GM12878 (cell line): ENCODE results near the gene EXOC3L1.

ENCODE experiments used
- ATF7 ChIP-seq: fragments of 450-650 bp; IDR thresholded peaks from 2 replicates; pipeline ENCODE4 v1.6.1; 2016; ENCODE audit warnings: low read depth, mild to moderate bottlenecking
- CREM ChIP-seq: IDR thresholded peaks from 2 replicates; pipeline ENCODE4 v1.6.1; 2014; ENCODE audit warnings: antibody characterized with exemption, low read depth
- FOXM1 ChIP-seq: IDR thresholded peaks from 2 replicates; pipeline ENCODE4 v1.6.1; 2012; ENCODE audit warnings: low read depth, mild to moderate bottlenecking, inconsistent platforms, low read length, moderate library complexity
- POLR2AphosphoS5 ChIP-seq: IDR thresholded peaks from 2 replicates; pipeline ENCODE4 v1.6.1; 2011; ENCODE audit warnings: mild to moderate bottlenecking, low read length, inconsistent platforms
- POU2F2 ChIP-seq: IDR thresholded peaks from 3 replicates; pipeline ENCODE4 v1.6.1; 2011; ENCODE audit warnings: low read depth, mild to moderate bottlenecking, low read length, borderline replicate concordance
- USF1 ChIP-seq: IDR thresholded peaks from 2 replicates; pipeline ENCODE4 v1.6.1; 2011; ENCODE audit warnings: borderline replicate concordance, low read depth, mild to moderate bottlenecking, moderate library complexity, mixed read lengths, low read length; ENCODE audit not compliant: insufficient read depth; ENCODE audit errors: extremely low read length
- ZBED1 ChIP-seq: IDR thresholded peaks from 2 replicates; pipeline ENCODE4 v1.6.1; 2016; ENCODE audit warnings: borderline replicate concordance
- TF ChIP-seq, protein P1 (sequence below): fragments of 450-650 bp; IDR thresholded peaks from 2 replicates; pipeline ENCODE4 v1.6.1; 2017; ENCODE audit warnings: mild to moderate bottlenecking
- TF ChIP-seq, protein P2 (sequence below), 3 experiments: IDR thresholded peaks in 2 of 3; conservative IDR thresholded peaks in 1 of 3; 2 replicates each; pipeline ENCODE4 v1.5.1; 2011; ENCODE audit warnings: low read depth in 3 of 3, low read length in 3 of 3, mild to moderate bottlenecking in 3 of 3, control low read depth in 2 of 3, moderate library complexity in 2 of 3, inconsistent platforms in 1 of 3, mixed read lengths in 1 of 3; ENCODE audit not compliant: control insufficient read depth in 2 of 3, insufficient read depth in 1 of 3; ENCODE audit errors: extremely low read depth in 1 of 3
- TF ChIP-seq, protein P3 (sequence below): IDR thresholded peaks from 2 replicates; pipeline ENCODE4 v1.6.1; 2012; ENCODE audit warnings: low read depth, low read length, improper control_type of control experiment

DNA sequence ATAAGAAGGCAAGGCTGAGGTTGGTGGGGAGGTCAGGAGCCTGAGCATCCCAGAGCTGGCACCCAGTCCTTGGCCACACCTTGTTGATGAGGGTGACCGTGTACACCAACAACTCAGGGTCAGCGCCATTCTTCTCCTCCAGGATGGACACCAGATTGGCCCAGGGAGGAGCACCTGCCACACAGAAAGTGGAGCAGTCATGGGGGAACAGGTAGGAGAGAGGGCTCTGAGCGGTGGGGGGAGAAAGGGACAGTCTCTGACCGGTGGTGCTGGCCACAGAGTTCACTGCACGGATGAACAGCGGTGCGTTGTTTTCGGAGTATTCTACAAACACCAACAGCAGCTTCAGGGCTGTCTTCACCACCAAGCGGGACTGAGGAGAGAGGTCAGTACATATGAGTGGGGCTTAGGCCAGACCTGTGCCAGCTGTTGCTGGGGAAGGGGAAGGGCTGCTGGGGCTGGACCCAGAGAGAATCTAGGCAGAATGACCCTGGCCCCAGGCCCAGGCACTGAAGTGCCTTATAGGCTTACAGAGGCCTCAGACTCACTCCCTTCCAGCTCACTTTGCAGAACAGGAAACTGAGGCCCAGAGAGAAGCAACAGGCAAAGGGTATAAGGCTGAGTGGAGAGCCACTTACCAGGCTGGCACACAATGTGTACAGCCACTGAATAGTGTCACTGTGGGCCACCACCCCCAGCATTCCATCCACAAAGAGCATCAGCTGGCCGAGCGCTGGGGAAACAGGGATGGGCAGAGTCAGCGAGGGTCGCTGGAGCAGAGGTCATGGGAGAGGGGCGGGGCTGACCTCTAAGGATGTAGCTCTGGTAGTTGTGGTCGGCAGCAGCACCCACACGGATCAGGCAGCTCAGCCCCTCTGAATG lies 47.7 kb upstream of the EXOC3L1 start:
- TF ChIP-seq USF1 (no peak), FOXM1 (no peak), POLR2AphosphoS5 (no peak), POU2F2 (no peak), ZBED1 (no peak), CREM (no peak), ATF7 (no peak)
- TF ChIP-seq, protein P1, sequence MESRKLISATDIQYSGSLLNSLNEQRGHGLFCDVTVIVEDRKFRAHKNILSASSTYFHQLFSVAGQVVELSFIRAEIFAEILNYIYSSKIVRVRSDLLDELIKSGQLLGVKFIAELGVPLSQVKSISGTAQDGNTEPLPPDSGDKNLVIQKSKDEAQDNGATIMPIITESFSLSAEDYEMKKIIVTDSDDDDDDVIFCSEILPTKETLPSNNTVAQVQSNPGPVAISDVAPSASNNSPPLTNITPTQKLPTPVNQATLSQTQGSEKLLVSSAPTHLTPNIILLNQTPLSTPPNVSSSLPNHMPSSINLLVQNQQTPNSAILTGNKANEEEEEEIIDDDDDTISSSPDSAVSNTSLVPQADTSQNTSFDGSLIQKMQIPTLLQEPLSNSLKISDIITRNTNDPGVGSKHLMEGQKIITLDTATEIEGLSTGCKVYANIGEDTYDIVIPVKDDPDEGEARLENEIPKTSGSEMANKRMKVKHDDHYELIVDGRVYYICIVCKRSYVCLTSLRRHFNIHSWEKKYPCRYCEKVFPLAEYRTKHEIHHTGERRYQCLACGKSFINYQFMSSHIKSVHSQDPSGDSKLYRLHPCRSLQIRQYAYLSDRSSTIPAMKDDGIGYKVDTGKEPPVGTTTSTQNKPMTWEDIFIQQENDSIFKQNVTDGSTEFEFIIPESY, result no peak
- TF ChIP-seq, protein P2, sequence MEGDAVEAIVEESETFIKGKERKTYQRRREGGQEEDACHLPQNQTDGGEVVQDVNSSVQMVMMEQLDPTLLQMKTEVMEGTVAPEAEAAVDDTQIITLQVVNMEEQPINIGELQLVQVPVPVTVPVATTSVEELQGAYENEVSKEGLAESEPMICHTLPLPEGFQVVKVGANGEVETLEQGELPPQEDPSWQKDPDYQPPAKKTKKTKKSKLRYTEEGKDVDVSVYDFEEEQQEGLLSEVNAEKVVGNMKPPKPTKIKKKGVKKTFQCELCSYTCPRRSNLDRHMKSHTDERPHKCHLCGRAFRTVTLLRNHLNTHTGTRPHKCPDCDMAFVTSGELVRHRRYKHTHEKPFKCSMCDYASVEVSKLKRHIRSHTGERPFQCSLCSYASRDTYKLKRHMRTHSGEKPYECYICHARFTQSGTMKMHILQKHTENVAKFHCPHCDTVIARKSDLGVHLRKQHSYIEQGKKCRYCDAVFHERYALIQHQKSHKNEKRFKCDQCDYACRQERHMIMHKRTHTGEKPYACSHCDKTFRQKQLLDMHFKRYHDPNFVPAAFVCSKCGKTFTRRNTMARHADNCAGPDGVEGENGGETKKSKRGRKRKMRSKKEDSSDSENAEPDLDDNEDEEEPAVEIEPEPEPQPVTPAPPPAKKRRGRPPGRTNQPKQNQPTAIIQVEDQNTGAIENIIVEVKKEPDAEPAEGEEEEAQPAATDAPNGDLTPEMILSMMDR (IDR thresholded peaks at IDR 0.05 in 2 of 3, conservative IDR thresholded peaks at IDR 0.05 in 1 of 3; ENCODE audit: control insufficient read depth in 2 of 3, extremely low read depth in 1 of 3, insufficient read depth in 1 of 3, low read depth in 3 of 3, low read length in 3 of 3), result no peak
- TF ChIP-seq, protein P3, sequence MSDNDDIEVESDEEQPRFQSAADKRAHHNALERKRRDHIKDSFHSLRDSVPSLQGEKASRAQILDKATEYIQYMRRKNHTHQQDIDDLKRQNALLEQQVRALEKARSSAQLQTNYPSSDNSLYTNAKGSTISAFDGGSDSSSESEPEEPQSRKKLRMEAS, result no peak
